GM21619 (cell line): Measurements from ENCODE around the gene PLEK2.

Experiments used
- ATAC-seq: cut with Tn5 transposase; IDR thresholded peaks from one replicate; pipeline ENCODE4 v1.9.1; 2021; ENCODE audit not compliant: unreplicated experiment

PLEK2 gene

DNA sequence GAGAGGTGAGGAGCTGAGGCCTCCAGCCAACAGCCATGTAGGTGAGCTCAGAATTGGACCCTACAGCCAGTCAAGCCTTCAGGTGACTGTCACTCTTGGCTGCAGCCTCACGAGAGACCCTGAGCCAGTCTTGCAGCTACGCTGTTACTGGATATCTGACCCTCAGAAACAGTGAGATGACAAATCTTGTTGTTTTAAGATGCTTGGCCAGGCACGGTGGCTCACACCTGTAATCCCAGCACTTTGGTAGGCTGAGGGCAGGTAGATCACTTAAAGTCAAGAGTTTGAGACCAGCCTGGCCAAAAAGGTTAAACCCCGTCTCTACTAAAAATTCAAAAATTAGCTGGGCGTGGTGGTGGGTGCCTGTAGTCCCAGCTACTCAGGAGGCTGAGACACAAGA lies 6.2 kb downstream of the PLEK2 start:
- ATAC-seq, result no peak

DNA sequence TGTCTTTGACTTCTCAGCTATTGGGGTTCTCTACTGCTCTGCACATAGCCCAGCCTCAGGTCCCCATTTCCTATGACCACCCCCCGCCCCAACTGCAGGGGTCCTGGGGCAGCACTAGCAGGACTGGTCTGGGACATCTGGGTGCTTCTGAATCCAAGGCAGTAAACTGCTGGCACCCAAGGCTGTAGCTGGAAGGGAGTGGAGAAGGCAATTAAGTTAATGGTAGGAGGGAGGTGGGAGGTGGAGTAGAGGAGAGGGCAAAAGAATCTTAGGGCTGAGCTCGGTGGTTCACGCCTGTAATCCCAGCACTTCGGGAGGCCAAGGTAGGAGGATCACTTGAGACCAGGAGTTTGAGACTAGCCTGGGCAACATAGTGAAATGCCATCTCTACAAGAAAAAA lies 11.5 kb downstream of the PLEK2 start:
- no peak for ATAC-seq

GRCh38 chr14:67397536-67397935 lies 14.4 kb downstream of the PLEK2 start:
- no peak for ATAC-seq

- ATAC-seq, result no peak
Measured at GRCh38 chr14:67396381-67396970, 15.5 kb downstream of the PLEK2 start.

DNA sequence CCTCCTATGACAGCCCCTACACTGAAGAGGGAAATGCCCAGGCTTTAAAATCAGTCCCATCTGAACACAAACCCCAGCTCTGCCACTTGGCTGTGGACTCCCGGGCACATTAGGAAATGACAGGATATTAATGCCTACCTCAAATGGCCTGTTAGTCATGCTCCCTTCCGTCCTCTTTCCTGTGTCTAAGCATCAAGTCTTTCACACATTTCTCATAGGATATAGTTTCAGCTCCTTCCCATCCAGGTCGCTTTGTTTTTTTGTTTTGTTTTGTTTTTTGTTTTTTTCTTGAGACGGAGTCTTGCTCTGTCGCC lies 16.1 kb downstream of the PLEK2 start:
- no peak for ATAC-seq

- ATAC-seq, result no peak
Measured at GRCh38 chr14:67395086-67395875, 16.7 kb downstream of the PLEK2 start.

- no peak for ATAC-seq
Measured at GRCh38 chr14:67393689-67394088, 18.3 kb downstream of the PLEK2 start.

GRCh38 chr14:67392800-67393199 lies 19.2 kb downstream of the PLEK2 start:
- ATAC-seq, result no peak

- no peak for ATAC-seq
Measured at GRCh38 chr14:67392123-67392522, 19.8 kb downstream of the PLEK2 start.

DNA sequence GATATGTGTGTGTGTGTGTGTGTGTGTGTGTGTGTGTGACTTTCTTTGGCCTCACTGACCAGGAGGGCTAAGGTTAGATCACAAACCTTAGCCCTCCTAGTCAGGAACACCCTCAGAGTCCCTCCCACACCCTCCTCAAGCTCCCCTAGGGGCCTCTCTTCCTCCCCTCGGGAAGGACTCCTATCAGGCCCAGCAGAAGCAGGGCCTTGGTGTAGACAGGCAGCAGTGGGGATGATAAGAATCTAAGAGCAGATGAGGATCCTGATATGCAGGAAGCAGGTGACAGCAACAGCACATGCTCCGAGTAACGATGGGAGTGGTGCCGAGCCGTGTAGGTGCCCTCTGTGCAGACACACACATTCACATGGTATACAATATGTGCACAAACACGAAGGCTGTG lies 20.7 kb downstream of the PLEK2 start:
- ATAC-seq, result no peak

DNA sequence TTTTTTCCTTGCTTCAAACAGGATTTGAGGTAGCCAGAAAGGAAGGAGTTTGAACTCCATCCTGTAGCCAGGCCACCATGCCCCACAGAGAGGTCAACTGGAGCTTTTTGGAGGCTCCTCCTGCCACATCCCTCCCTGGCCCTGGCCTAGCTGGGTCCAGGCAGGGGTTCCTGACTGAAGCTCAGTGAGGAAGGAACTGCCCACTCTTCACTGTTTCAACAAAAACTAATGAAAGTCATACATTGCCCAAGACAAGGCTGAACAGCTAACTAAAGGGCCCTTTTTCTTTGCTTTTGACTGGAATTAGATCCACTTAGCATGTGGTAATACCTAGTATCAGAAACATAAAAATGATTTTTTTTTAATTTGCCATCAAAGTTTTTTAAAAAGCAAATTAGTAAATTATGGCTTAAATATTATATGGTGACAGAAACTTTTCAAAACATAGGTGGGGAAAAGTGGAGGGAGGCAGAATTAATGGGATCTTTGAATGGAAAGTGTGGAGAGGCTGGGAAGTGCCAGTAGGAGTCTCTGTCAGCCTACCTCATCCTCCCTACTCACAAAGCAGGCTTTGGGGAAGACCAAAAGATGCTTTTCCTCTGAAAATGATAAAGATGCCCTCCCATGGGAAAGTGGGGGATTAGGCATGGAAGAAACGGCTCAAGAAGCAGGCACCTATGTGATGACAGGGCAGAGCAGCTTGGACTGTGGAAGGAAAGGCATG lies 22.0 kb downstream of the PLEK2 start:
- no peak for ATAC-seq

GRCh38 chr14:67389275-67389674 lies 22.7 kb downstream of the PLEK2 start:
- no peak for ATAC-seq

- no peak for ATAC-seq
Measured at GRCh38 chr14:67387195-67387594, 24.8 kb downstream of the PLEK2 start.

DNA sequence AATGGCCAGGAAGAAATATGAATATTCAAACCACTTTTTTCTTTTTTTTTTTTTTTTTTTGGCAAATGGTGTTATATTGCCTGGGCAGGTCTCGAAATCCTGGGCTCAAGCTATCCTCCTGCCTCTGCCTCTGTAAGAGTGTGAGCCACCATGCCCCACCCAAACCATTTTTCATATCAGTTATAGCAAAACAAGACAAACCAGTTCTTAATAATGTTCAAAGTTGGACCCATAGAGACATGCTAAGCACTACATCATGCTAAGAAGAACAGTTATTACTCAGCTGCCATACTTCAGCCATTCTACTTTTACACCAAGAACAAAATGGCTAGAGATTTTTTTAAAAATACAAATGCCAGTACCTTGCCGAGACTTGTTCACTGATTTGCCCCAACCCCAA lies 26.3 kb downstream of the PLEK2 start:
- ATAC-seq, result no peak

DNA sequence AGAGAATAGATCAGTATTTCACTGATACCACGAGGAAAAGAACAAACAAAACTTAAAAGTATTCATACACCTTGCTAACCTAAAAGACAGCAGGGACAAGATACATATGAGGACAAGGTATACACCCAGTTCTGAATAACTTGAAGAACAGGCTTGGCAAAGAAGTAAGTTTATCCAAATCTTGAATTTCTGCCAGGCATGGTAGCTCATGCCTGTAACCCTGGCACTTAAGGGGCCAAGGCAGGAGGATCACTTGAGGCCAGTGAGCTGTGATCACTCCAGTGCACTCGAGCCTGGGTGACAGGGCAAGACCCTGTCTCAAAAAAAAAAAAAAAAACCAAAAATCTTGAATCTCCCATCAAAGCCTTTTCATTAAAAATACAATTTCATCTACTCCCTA lies 26.8 kb downstream of the PLEK2 start:
- no peak for ATAC-seq

- no peak for ATAC-seq
Measured at GRCh38 chr14:67377916-67378315, 34.0 kb downstream of the PLEK2 start.

DNA sequence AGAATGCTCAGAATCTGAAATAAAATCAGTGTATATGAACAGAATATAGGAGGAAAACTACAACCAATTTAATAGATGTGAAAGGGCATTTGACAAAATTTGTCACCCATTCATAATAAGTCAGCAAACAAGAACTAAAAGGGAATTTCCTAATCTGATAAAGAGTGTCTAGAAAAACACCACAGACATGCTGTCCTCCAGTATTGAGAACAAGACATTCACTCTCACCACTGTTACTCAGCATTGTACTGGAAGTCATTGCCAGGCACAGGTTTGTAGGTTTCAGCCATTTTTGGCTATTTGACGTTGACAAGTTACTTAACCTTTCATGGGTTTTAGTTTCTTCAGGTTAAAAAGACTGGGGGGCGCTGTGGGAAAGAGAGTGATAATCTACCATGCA lies 38.6 kb downstream of the PLEK2 start:
- ATAC-seq, result no peak

DNA sequence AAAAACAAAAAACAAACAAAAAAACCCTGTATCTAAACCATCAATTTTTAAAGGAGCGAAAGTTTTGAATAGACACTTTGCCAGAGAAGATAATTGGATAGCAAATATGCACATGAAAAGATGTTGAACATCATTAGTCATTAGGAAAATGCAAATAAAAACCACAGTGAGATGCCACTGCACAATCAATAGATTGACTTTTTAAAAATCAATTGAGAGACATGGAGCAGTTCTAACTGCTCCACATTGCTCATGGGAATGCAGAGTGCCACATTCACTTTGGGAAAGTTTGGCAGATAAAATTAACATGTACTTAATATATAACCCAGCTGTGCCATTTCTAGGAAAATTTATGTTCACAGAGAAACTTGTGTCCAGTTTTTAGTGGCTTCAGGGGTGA lies 39.1 kb downstream of the PLEK2 start:
- no peak for ATAC-seq

DNA sequence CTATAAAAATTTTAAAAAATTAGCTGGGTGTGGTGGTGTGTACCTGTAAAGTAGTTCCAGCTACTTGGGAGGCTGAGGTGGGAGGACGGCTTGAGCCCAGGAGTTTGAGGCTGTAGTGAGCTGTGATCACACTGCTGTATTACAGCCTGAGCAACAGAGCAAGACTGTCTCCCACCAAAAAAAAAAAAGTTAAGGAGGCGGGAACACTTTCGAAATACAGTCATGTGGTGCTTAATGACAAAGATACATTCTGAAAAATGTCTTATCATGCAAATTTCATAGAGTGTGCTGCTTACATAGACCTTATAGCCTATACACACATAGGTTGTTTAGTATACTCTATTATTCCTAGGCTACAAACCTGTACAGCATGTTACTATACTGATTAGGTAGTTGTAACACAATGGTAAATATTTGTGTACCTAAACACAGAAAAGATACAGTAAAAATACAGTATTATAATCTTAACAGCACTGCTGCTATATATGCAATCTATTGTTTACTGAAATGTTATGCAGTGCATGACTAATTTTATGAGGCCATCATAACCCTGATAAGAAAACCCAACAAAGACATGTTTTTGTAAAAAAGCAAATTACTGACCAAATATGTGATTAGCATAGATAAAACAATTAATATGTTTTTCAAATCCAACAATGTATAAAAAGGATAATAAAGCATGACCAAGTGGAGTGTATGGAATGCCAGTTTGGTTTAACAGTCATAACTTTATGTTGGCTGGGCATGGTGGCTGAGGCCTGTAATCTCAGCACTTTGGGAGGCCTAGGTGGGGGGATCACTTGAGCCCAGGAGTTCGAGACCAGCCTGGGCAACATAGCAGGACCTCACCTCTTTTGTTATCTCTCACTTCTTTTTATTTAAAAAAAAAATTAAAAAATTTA lies 40.5 kb downstream of the PLEK2 start:
- ATAC-seq, result no peak

- no peak for ATAC-seq
Measured at GRCh38 chr14:67370830-67371229, 41.1 kb downstream of the PLEK2 start.

DNA sequence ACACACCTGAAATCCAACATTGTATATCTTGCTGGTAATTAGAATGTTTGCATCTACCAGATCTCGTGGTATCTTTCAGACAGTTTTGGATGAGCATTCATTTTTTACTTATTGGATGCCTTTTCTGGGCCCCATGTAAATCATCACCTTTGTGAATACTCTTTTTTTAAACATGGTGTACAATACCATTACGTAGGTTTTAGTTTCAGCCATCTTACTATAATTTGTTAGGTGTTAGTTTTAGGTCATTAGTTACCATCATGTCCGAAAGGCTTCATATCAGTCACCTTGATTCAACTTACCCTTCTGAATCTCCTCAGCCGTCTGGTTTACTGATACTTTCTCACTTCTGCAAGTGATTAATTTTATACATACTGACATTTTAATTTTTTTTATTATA lies 46.5 kb downstream of the PLEK2 start:
- no peak for ATAC-seq
